Measurements from ENCODE around the gene ADGRG4. TPM values are rescaled to one million over a fixed set of nuclear protein-coding genes. Genes with fewer than 3 reads are reported as not detected.

ADGRG4 gene
- total RNA-seq, 1 experiment from 2014 or later, result not detected

DNA sequence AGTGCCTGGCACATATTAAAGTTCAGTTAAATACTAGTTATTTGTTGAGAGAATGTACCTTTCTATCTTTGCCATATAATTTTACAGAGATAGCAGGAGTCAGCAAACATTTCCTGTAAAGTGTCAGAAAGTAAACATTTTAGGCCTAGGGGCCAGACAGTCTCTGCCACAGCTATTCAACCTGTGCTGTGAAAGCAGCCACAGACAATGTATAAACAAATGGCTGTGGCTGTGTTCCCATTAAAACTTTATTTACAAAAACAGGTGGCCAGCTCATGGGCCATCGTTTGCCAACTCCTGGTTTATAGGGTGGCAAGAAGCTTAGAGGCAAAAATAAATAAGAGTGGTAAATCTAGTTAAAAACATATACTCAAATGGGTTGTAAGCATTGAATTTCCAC is 153.0 kb downstream of the ADGRG4 start:
- no peak for ATAC-seq
- TF ChIP-seq MYBL2 (CRISPR knock-in tag; IDR thresholded peaks at IDR 0.05) (no peak), GTF2I (CRISPR knock-in tag; conservative IDR thresholded peaks at IDR 0.05) (no peak), KAT7 (CRISPR knock-in tag; IDR thresholded peaks at IDR 0.05; ENCODE audit: borderline replicate concordance) (no peak), ZNF232 (CRISPR knock-in tag; IDR thresholded peaks at IDR 0.05) (no peak), PRRX2 (CRISPR knock-in tag; IDR thresholded peaks at IDR 0.05) (no peak), ATF1 (CRISPR knock-in tag; IDR thresholded peaks at IDR 0.05) (no peak), TP53 (CRISPR knock-in tag; IDR thresholded peaks at IDR 0.05) (no peak)
- TF ChIP-seq, protein P1, sequence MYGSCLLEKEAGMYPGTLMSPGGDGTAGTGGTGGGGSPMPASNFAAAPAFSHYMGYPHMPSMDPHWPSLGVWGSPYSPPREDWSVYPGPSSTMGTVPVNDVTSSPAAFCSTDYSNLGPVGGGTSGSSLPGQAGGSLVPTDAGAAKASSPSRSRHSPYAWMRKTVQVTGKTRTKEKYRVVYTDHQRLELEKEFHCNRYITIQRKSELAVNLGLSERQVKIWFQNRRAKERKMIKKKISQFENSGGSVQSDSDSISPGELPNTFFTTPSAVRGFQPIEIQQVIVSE (CRISPR knock-in tag; IDR thresholded peaks at IDR 0.05; ENCODE audit: borderline replicate concordance), result no peak
- DNase-seq (ENCODE audit: low spot score), result no peak
- CTCF ChIA-PET, result no interaction called here
- Mint-ChIP-seq H3K4me1 (no peaks in the 10 kb centered on the region), H3K4me3 (no peak overlapping the region), H3K9me3 (no peaks in the 10 kb centered on the region), H3K36me3 (no peaks in the 10 kb centered on the region), H3K27ac (no peak overlapping the region), H3K27me3 (ENCODE audit: low read depth) (no peaks in the 10 kb centered on the region)
- POLR2A ChIA-PET, result no interaction called here

DNA sequence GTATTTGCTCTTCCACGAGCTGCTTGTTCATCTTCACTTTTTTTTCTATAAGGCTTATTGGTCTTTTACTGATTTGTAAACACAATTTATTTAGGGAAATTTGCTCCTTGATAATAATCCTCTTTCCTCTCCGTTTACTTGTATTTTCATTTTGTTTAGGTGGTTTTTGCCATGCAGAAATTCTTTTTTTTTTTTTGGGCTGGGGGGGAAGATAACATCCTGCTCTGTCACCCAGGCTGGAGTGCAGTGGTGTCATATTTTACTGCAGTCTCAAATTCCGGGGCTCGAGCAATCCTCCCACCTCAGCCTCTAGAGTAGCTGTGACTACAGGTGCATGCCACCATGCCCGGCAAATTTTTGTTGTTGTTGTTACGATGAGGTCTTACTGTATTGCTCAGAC is 155.4 kb downstream of the ADGRG4 start:
- H3K27me3 Mint-ChIP-seq (ENCODE audit: low read depth), result no peaks in the 10 kb centered on the region
- TF ChIP-seq, protein P2, sequence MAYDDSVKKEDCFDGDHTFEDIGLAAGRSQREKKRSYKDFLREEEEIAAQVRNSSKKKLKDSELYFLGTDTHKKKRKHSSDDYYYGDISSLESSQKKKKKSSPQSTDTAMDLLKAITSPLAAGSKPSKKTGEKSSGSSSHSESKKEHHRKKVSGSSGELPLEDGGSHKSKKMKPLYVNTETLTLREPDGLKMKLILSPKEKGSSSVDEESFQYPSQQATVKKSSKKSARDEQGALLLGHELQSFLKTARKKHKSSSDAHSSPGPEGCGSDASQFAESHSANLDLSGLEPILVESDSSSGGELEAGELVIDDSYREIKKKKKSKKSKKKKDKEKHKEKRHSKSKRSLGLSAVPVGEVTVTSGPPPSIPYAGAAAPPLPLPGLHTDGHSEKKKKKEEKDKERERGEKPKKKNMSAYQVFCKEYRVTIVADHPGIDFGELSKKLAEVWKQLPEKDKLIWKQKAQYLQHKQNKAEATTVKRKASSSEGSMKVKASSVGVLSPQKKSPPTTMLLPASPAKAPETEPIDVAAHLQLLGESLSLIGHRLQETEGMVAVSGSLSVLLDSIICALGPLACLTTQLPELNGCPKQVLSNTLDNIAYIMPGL (CRISPR knock-in tag; IDR thresholded peaks at IDR 0.05), result no peak
- TF ChIP-seq, protein P3, sequence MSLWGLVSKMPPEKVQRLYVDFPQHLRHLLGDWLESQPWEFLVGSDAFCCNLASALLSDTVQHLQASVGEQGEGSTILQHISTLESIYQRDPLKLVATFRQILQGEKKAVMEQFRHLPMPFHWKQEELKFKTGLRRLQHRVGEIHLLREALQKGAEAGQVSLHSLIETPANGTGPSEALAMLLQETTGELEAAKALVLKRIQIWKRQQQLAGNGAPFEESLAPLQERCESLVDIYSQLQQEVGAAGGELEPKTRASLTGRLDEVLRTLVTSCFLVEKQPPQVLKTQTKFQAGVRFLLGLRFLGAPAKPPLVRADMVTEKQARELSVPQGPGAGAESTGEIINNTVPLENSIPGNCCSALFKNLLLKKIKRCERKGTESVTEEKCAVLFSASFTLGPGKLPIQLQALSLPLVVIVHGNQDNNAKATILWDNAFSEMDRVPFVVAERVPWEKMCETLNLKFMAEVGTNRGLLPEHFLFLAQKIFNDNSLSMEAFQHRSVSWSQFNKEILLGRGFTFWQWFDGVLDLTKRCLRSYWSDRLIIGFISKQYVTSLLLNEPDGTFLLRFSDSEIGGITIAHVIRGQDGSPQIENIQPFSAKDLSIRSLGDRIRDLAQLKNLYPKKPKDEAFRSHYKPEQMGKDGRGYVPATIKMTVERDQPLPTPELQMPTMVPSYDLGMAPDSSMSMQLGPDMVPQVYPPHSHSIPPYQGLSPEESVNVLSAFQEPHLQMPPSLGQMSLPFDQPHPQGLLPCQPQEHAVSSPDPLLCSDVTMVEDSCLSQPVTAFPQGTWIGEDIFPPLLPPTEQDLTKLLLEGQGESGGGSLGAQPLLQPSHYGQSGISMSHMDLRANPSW (CRISPR knock-in tag; conservative IDR thresholded peaks at IDR 0.05; ENCODE audit: low read depth), result no peak
- TF ChIP-seq, protein P4, sequence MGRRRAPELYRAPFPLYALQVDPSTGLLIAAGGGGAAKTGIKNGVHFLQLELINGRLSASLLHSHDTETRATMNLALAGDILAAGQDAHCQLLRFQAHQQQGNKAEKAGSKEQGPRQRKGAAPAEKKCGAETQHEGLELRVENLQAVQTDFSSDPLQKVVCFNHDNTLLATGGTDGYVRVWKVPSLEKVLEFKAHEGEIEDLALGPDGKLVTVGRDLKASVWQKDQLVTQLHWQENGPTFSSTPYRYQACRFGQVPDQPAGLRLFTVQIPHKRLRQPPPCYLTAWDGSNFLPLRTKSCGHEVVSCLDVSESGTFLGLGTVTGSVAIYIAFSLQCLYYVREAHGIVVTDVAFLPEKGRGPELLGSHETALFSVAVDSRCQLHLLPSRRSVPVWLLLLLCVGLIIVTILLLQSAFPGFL (CRISPR knock-in tag; IDR thresholded peaks at IDR 0.05; ENCODE audit: borderline replicate concordance), result no peak
- no peak for TF ChIP-seq NFYB (CRISPR knock-in tag; conservative IDR thresholded peaks at IDR 0.05; ENCODE audit: low read depth)
- TF ChIP-seq CREM (CRISPR knock-in tag; IDR thresholded peaks at IDR 0.05), result no peak
- TF ChIP-seq, protein P5, sequence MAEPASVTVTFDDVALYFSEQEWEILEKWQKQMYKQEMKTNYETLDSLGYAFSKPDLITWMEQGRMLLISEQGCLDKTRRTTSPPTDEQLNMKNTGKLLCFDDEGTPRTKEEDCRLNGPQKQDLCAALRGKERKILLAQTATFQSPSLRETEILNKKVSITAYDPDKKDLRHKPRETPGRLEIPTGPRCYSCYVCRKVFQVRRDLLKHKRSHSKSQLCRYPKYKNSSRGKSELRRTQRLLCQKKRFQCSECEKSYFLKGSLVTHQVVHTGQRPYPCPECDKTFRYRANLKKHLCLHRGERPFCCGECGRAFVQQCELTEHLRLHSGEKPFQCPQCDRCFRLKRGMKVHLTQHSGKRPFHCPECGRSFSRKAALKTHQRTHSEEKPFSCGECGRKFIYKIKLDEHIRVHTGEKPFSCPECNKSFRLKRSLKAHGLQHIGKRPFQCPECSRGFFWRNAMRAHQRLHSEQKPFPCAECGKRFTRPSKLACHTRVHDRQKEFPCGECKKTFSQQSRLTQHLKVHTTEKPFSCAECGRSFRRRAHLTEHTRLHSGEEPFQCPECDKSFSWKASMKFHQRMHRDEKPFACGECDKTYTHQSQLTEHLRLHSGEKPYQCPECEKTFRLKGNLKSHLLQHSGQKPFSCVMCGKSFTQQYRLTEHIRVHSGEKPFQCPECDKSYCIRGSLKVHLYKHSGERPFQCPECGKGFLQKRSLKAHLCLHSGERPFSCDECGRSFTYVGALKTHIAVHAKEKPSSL (CRISPR knock-in tag; conservative IDR thresholded peaks at IDR 0.05), result no peak
- TF ChIP-seq TEAD4 (CRISPR knock-in tag; IDR thresholded peaks at IDR 0.05), result no peak
- H3K4me1 Mint-ChIP-seq, result no peaks in the 10 kb centered on the region
- ChIA-PET POLR2A (no interaction called here), CTCF (no interaction called here)
- DNase-seq (ENCODE audit: low spot score), result no peak
- no peak overlapping the region for H3K4me3 Mint-ChIP-seq
- H3K36me3 Mint-ChIP-seq, result no peaks in the 10 kb centered on the region
- H3K9me3 Mint-ChIP-seq, result no peaks in the 10 kb centered on the region
- H3K27ac Mint-ChIP-seq, result no peak overlapping the region
- no peak for ATAC-seq

Measured in WTC11 (cell line).